Ascending aorta (tissue), 2 donors: Measurements from ENCODE around the gene RGMA. TPM values are rescaled to one million over a fixed set of nuclear protein-coding genes. Genes with fewer than 3 reads are reported as not detected.

Experiments used
- DNase-seq, 2 donors: peaks; one replicate each; pipeline ENCODE4 v3.0.0-alpha.2; 2019; ENCODE audit warnings: low spot score in 2 of 2
- H3K27ac ChIP-seq, 2 donors: fragments of 200-600 bp; sonication (generic); one replicate each; pipeline ENCODE4 v1.5.1; 2016 to 2017; ENCODE audit warnings: mild to moderate bottlenecking in 1 of 2
- H3K27me3 ChIP-seq: fragments of 200-600 bp; sonication (generic); one replicate; pipeline ENCODE4 v1.5.1; 2017
- H3K36me3 ChIP-seq, 2 donors: fragments of 200-600 bp; sonication (generic); one replicate each; pipeline ENCODE4 v1.5.1; 2016
- H3K4me1 ChIP-seq, 2 donors: fragments of 200-600 bp; sonication (generic); one replicate each; pipeline ENCODE4 v1.5.1; 2016 to 2017; ENCODE audit warnings: mild to moderate bottlenecking in 1 of 2
- H3K4me3 ChIP-seq, 2 donors: fragments of 200-600 bp; sonication (generic); one replicate each; pipeline ENCODE4 v1.5.1; 2016 to 2017; ENCODE audit warnings: mild to moderate bottlenecking in 1 of 2
- H3K9me3 ChIP-seq, 2 donors: fragments of 200-600 bp; sonication (generic); one replicate each; pipeline ENCODE4 v1.5.1; 2016
- CTCF ChIP-seq, 3 experiments: fragments of 200-600 bp in 2 of 3; fragments of 450-650 bp in 1 of 3; sonication (generic) in 2 of 3; IDR thresholded peaks; one replicate each; pipeline ENCODE4 v1.5.1; 2016 to 2019; ENCODE audit warnings: antibody characterized with exemption in 3 of 3, mild to moderate bottlenecking in 1 of 3, moderate library complexity in 1 of 3
- intact Hi-C: fragments of 100-400 bp; cut with DNase I; formaldehyde crosslinking; loops from one replicate; pipeline ENCODE4 v1.15.1; 2023
- total RNA-seq: library from RNA; depleted of rRNA; stranded (reverse); fragments of >200 nt; gene quantifications from one replicate; pipeline ENCODE4 v1.1.0, GENCODE V29; 2016

The RGMA gene
- total RNA-seq, 1 donor from 2014 or later, result 76.7 TPM

- no peaks in the 10 kb centered on the region for H3K36me3 ChIP-seq
- H3K4me1 ChIP-seq, result peaks cover 0 to 10% of the 10 kb centered on the region in 2 donors
- no peaks in the 10 kb centered on the region for H3K9me3 ChIP-seq
- intact Hi-C loops, result no loop called here
- no peak overlapping the region for H3K4me3 ChIP-seq
- no peak for TF ChIP-seq CTCF (IDR thresholded peaks at IDR 0.05)
- no peak overlapping the region for H3K27ac ChIP-seq
- DNase-seq, result no peak
- no peaks in the 10 kb centered on the region for H3K27me3 ChIP-seq
These were observed 31.4 kb downstream of the RGMA start for GRCh38 chr15:93057618-93058017.

- Histone ChIP-seq H3K27ac (no peak overlapping the region), H3K4me3 (no peak overlapping the region), H3K4me1 (peaks cover 0 to 10% of the 10 kb centered on the region in 2 donors), H3K9me3 (no peaks in the 10 kb centered on the region), H3K27me3 (no peaks in the 10 kb centered on the region), H3K36me3 (peaks cover 3 to 6% of the 10 kb centered on the region in 2 donors)
- no peak for DNase-seq
- intact Hi-C loops, result no loop called here
- no peak for TF ChIP-seq CTCF (IDR thresholded peaks at IDR 0.05)
These were observed 32.2 kb downstream of the RGMA start for GRCh38 chr15:93056836-93057235.

GRCh38 chr15:93055211-93055610 is 33.8 kb downstream of the RGMA start:
- no peak for TF ChIP-seq CTCF (IDR thresholded peaks at IDR 0.05)
- Histone ChIP-seq H3K27ac (no peak overlapping the region), H3K36me3 (peaks cover 11 to 22% of the 10 kb centered on the region in 2 donors), H3K4me1 (peaks cover 0 to 4% of the 10 kb centered on the region in 2 donors), H3K9me3 (no peaks in the 10 kb centered on the region), H3K27me3 (no peaks in the 10 kb centered on the region), H3K4me3 (no peak overlapping the region)
- intact Hi-C loops, result no loop called here
- DNase-seq, result no peak

GRCh38 chr15:93052090-93052879 is 36.7 kb downstream of the RGMA start:
- Histone ChIP-seq H3K4me3 (no peak overlapping the region), H3K27me3 (no peaks in the 10 kb centered on the region), H3K9me3 (no peaks in the 10 kb centered on the region), H3K27ac (no peak overlapping the region), H3K36me3 (peaks cover 28 to 49% of the 10 kb centered on the region in 2 donors), H3K4me1 (peaks cover 0 to 4% of the 10 kb centered on the region in 2 donors)
- no peak for TF ChIP-seq CTCF (IDR thresholded peaks at IDR 0.05)
- no peak for DNase-seq
- intact Hi-C loops, result no loop called here

- Histone ChIP-seq H3K27ac (no peak overlapping the region), H3K36me3 (peaks cover 31 to 57% of the 10 kb centered on the region in 2 donors), H3K4me3 (no peak overlapping the region), H3K27me3 (no peaks in the 10 kb centered on the region), H3K9me3 (peaks cover 0 to 1% of the 10 kb centered on the region in 2 donors), H3K4me1 (peaks cover 0 to 4% of the 10 kb centered on the region in 2 donors)
- DNase-seq, result no peak
- intact Hi-C loops, result no loop called here
- no peak for TF ChIP-seq CTCF (IDR thresholded peaks at IDR 0.05)
These were observed 37.5 kb downstream of the RGMA start for GRCh38 chr15:93051236-93052089.
